Endodermal cell (in vitro differentiated cells): ENCODE measurements around the gene MEX3D. TPM values are rescaled to one million over a fixed set of nuclear protein-coding genes. Genes with fewer than 3 reads are reported as not detected.

Experiments
- DNase-seq: peaks from one replicate; pipeline ENCODE4 v3.0.0-alpha.2; 2017
- H3K27ac ChIP-seq: 2 replicates; pipeline ENCODE4 v1.5.1; 2013; ENCODE audit warnings: mild to moderate bottlenecking, low read depth, low read length, moderate library complexity
- H3K27me3 ChIP-seq: 2 replicates; pipeline ENCODE4 v1.6.1; 2013; ENCODE audit warnings: mild to moderate bottlenecking, low read length, moderate library complexity; ENCODE audit not compliant: insufficient read depth, control insufficient read depth, poor library complexity, severe bottlenecking
- H3K36me3 ChIP-seq: 2 replicates; pipeline ENCODE4 v1.7.0; 2013; ENCODE audit warnings: mild to moderate bottlenecking, low read length, moderate library complexity; ENCODE audit not compliant: control insufficient read depth, insufficient read depth
- H3K4me1 ChIP-seq: one replicate; pipeline ENCODE4 v1.7.0; 2013; ENCODE audit warnings: low read length; ENCODE audit not compliant: control insufficient read depth, insufficient read depth
- H3K4me3 ChIP-seq: 2 replicates; pipeline ENCODE4 v1.5.1; 2013; ENCODE audit warnings: mild to moderate bottlenecking, low read length, moderate library complexity
- H3K9ac ChIP-seq: 2 replicates; pipeline ENCODE4 v1.6.1; 2013; ENCODE audit warnings: mild to moderate bottlenecking, low read length, moderate library complexity; ENCODE audit not compliant: poor library complexity, severe bottlenecking; ENCODE audit errors: extremely low read depth
- H3K9me3 ChIP-seq: 2 replicates; pipeline ENCODE4 v1.6.1; 2013; ENCODE audit warnings: mild to moderate bottlenecking, low read length, moderate library complexity; ENCODE audit not compliant: control insufficient read depth
- H3K27ac Mint-ChIP-seq: 2 replicates; pipeline ENCODE4 v1.8.0; 2020; ENCODE audit warnings: mixed read lengths
- H3K27me3 Mint-ChIP-seq: 2 replicates; pipeline ENCODE4 v1.8.0; 2021; ENCODE audit warnings: mild to moderate bottlenecking, mixed read lengths; ENCODE audit not compliant: insufficient read depth
- H3K36me3 Mint-ChIP-seq: 2 replicates; pipeline ENCODE4 v1.8.0; 2020; ENCODE audit warnings: low read depth, mixed read lengths
- H3K4me1 Mint-ChIP-seq: 2 replicates; pipeline ENCODE4 v1.8.0; 2020; ENCODE audit warnings: mixed read lengths
- H3K4me3 Mint-ChIP-seq: 2 replicates; pipeline ENCODE4 v1.8.0; 2020; ENCODE audit warnings: mild to moderate bottlenecking, moderate library complexity, mixed read lengths
- H3K9me3 Mint-ChIP-seq: 2 replicates; pipeline ENCODE4 v1.8.0; 2020; ENCODE audit warnings: mild to moderate bottlenecking, mixed read lengths
- WGBS, 2 experiments: methylation state at CpG; one replicate each; pipeline versions ENCODE4 v1.1.5 to v1.1.7; 2013; ENCODE audit warnings: missing lambda C conversion rate in 2 of 2, mixed read lengths in 1 of 2; ENCODE audit not compliant: insufficient coverage in 1 of 2, insufficient read length in 1 of 2; 5-methylcytosine and 5-hydroxymethylcytosine counted together
- total RNA-seq, 2 donors: library from RNA; stranded (reverse); fragmentation: NEBNext Ultra II Directional in 1 of 2; extraction: Animal tissue kit (Norgen Biotek cat#: 25700) in 1 of 2; gene quantifications; 2 replicates in 1 of 2; 3 replicates in 1 of 2; pipeline ENCODE4 v1.2.1, GENCODE V29; 2021
- TF ChIP-seq, protein P1 (sequence below): fragments of 200-600 bp; sonication (generic); conservative IDR thresholded peaks from 2 replicates; pipeline ENCODE4 v1.5.0; 2021; ENCODE audit warnings: antibody characterized with exemption, mild to moderate bottlenecking

Gene MEX3D
- total RNA-seq, 2 donors from 2014 or later = 94.1 to 103 TPM

DNA sequence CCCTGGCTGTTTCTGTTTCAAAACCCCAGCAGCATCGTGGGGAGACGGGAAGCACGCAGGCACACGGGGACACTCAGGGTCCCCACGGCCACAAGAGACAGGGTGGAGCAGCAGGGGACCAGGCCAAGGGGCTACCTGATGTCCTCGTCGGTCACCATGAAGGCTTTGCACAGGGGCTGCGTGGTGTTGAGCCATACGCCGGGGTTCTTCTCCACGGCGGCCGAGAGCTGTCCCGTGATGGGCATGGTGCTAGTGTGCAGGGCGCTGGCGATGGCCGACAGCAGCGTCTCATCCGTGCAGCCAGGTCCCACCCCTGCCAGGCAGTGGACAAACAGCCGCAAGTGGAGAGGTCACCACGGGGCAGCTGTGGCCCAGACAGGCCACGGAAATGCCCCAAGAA lies 12.8 kb upstream of the MEX3D start:
- Histone ChIP-seq H3K9me3 (no peaks in the 10 kb centered on the region), H3K4me3 (no peak overlapping the region), H3K4me1 (no peaks in the 10 kb centered on the region), H3K27ac (no peak overlapping the region), H3K27me3 (no peaks in the 10 kb centered on the region), H3K36me3 (peaks cover 40% of the 10 kb centered on the region), H3K9ac (no peak overlapping the region)
- H3K4me3 Mint-ChIP-seq = no peak overlapping the region
- H3K36me3 Mint-ChIP-seq = peaks cover 57% of the 10 kb centered on the region
- H3K27ac Mint-ChIP-seq = no peak overlapping the region
- no peaks in the 10 kb centered on the region for H3K27me3 Mint-ChIP-seq
- TF ChIP-seq, protein P1, sequence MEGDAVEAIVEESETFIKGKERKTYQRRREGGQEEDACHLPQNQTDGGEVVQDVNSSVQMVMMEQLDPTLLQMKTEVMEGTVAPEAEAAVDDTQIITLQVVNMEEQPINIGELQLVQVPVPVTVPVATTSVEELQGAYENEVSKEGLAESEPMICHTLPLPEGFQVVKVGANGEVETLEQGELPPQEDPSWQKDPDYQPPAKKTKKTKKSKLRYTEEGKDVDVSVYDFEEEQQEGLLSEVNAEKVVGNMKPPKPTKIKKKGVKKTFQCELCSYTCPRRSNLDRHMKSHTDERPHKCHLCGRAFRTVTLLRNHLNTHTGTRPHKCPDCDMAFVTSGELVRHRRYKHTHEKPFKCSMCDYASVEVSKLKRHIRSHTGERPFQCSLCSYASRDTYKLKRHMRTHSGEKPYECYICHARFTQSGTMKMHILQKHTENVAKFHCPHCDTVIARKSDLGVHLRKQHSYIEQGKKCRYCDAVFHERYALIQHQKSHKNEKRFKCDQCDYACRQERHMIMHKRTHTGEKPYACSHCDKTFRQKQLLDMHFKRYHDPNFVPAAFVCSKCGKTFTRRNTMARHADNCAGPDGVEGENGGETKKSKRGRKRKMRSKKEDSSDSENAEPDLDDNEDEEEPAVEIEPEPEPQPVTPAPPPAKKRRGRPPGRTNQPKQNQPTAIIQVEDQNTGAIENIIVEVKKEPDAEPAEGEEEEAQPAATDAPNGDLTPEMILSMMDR = no peak
- WGBS, 2 experiments = 96 to 97% methylated on average over 18 to 22 of the region's 22 CpGs
- DNase-seq = no peak
- H3K4me1 Mint-ChIP-seq = no peaks in the 10 kb centered on the region
- H3K9me3 Mint-ChIP-seq = no peaks in the 10 kb centered on the region

DNA sequence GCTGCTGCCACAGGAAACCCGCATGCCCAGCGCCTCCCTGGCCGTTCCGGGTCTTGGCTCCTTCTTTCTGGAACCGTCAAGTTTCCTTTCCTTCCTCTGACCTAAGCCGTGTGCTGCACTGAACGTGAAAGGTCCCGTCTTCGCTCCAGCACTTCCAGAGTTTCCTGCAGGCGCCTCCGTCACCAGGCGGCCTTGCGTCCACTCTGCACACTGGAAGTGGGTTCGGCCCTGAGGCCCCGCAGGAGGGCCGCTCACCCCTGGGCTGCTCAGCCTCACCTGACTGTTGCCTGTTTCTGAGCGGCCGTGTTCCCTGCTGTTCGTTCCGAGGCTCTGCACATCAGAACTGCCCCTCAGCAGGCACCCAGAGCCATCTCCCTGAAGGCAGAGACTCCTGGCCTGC lies 12.3 kb upstream of the MEX3D start:
- Histone ChIP-seq H3K4me1 (no peaks in the 10 kb centered on the region), H3K9ac (no peak overlapping the region), H3K9me3 (no peaks in the 10 kb centered on the region), H3K36me3 (peaks cover 40% of the 10 kb centered on the region), H3K27ac (no peak overlapping the region), H3K4me3 (no peak overlapping the region), H3K27me3 (no peaks in the 10 kb centered on the region)
- Mint-ChIP-seq H3K27me3 (no peaks in the 10 kb centered on the region), H3K4me1 (no peaks in the 10 kb centered on the region), H3K4me3 (no peak overlapping the region), H3K27ac (no peak overlapping the region), H3K9me3 (no peaks in the 10 kb centered on the region), H3K36me3 (peaks cover 51% of the 10 kb centered on the region)
- DNase-seq = no peak
- TF ChIP-seq, protein P1 = no peak
- WGBS, 2 experiments = 91 to 94% methylated on average over 10 to 20 of the region's 20 CpGs

DNA sequence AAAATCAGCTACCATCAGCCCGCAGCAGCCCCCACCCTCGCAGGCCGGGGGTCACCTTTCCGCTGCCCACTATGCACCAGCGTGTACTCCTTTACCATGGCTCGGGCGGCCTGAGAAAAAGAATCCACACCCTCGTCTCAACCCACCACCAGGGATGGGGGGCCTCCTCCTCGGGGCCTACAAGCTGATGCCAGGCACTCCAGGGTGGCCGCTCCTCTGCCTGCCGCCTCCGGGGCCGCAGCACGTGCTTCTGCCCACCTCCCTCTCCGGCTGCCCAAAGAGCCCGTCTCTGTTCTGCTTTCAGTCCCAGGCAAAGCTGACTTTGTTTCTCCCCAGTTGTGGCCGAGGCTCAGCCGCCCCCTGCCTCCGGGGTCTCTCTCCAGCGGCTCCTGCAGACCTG lies 11.1 kb upstream of the MEX3D start:
- Histone ChIP-seq H3K4me1 (no peaks in the 10 kb centered on the region), H3K4me3 (no peak overlapping the region), H3K9me3 (no peaks in the 10 kb centered on the region), H3K27me3 (no peaks in the 10 kb centered on the region), H3K36me3 (peaks cover 40% of the 10 kb centered on the region), H3K27ac (no peak overlapping the region), H3K9ac (no peak overlapping the region)
- Mint-ChIP-seq H3K4me1 (no peaks in the 10 kb centered on the region), H3K9me3 (no peaks in the 10 kb centered on the region), H3K27ac (no peak overlapping the region), H3K36me3 (peaks cover 44% of the 10 kb centered on the region), H3K4me3 (no peak overlapping the region), H3K27me3 (no peaks in the 10 kb centered on the region)
- 95 to 98% methylated on average over 13 to 20 of the region's 20 CpGs for WGBS, 2 experiments
- no peak for DNase-seq
- TF ChIP-seq, protein P1 = no peak
